GM21737 (cell line): ENCODE data around the gene RTEL1.
"Not testable (repeated sequence)": the region's sequence is repeated elsewhere in the genome, so short reads cannot be mapped to it uniquely, and the experiment has no call there.

Experiments
- ATAC-seq: cut with Tn5 transposase; IDR thresholded peaks from one replicate; pipeline ENCODE4 v1.9.1; 2021; ENCODE audit warnings: mild to moderate bottlenecking, moderate library complexity; ENCODE audit not compliant: unreplicated experiment

Gene RTEL1

DNA sequence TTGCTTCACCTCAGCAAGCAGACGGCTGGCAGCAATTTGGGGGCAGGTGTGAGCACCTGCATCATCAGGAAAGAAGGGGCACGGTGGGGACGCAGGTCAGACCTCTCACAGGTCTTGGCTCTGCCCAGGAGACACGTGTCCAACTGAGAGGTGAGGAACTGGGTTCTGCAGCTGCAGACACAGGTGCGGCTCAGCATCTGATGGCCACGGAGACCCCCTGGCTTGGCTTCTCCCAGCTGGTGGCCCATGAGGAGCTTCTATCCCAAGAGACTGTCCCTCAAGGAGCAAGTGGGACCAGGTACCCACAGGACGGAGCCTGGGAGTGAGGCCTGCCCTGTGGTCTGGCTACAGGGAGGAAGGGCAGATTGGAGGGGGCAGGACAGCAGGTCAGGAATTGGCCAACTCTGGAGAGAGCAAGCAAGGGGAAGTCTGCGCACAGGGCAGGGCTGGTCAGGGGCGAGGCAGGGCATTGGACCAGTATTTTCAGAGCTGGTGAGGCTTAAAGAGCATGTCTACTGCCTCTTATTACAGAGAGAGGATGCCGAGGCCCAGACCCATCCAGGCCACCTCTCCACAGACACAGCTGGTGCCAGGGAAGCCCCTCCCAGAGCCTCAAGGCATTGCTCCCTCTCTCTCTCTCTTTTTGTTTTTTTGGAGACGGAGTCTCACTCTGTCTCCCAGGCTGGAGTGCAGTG, 9.1 kb upstream of the RTEL1 start:
- no peak for ATAC-seq

DNA sequence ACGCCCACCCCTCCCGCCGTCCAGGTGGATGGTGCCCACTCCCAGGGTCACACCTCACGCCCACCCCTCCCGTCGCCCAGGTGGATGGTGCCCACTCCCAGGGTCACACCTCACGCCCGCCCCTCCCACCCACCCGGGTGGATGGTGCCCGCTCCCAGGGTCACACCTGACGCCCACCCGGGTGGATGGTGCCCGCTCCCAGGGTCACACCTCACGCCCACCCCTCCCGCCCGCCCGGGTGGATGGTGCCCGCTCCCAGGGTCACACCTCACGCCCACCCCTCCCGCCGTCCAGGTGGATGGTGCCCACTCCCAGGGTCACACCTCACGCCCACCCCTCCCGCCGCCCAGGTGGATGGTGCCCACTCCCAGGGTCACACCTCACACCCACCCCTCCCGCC, 7.6 kb upstream of the RTEL1 start:
- ATAC-seq = not testable (repeated sequence)

DNA sequence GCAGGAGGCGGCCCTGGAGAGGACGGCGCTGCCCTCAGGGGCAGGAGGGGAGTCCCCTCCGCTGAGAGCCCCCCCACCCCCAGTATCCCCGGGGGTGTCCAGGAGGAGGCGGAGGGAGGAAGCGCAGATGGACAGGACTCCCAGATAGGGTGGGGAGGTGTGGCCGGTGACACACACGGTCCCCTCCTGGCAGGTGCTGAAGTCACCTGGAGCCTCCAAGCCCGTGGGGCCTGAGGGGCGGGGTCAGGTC, 6.2 kb upstream of the RTEL1 start:
- ATAC-seq = no peak

DNA sequence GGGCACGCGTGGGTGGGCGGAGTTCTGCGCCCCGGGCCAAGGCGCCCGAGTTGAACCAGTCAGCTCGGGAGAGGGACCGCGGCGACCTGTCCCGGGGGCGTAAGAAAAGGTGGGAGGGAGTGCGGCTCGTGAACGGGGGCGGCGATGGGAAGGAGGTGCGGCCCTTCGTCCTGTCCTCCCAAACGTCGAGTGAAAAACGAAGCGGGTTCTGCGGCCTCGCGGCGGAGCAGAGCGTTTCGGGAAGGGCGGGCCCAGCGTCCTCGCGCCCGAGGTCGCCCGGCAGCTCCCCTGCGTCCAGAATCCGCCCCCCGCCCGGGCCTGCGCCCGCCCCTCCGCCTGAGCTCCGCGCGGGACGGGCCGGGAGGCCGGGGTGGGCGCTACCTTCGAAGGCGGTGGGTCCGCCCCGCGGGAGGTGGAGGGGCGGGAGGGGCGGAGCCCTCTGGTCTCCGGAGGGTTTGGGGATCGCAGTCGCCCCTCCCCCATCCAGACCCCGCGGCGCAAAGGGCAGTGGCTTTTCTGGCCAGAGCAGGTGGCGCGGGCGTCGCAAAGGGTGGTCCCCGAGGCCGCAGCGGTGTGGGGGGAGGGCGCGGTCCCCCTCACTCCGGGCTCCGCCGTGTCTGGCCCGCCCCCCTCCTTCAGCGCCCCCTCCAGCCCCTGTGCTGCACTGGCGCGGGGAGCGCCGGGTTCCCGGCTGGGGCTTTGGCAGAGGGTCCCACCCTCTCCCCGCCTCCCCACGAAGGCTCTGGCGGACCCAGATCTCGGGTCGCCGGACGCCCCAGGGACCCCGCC, 5.7 kb upstream of the RTEL1 start:
- no peak for ATAC-seq

DNA sequence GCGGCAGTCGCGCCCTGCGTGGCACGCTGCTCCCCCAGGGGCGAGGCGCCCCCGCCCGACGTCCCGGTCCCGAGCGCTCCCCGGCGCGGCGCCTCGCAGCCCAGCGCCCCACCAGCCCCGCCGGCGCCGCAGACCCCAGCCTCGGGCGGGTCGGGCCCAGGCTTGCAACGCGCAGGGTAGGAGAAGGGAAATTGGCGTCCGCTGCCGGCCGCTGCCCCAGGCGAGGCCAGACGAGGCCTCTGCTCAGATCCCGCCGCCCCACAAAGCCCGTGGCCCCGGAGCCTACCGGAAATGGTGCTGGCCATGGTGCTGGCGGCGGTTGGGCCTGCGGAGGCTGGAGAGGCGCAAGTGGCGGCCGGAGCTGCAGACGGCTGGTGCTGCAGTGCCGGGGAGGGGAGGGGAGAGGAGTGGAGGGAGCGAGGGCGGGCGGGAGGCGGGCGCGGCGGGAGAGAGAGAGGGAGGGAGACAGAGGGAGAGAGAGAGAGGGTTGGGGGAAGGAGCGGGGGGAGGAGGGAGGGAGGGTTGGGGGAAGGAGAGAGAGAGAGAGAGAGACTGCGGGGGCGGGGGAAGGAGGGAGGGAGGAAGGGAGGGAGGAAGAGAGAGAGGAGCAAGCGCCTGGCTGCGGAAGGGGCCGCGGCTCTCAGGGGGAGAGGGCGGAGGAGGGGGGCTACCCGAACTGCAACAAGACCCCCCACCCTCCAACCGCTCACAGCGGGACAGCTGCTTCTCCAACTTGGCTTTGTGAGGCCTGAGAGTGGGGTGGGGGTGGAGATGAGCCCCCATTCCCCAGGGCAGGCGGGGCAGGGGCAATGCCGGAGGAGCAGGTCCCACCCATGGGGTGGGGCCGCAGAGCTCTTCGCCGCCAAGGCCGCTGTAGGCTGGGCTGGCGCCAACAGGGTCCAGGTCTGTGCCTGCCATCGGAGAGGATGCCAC, 4.8 kb upstream of the RTEL1 start, which contains the start of gene STMN3:
Gene STMN3 (minus strand): TSS at position 384 of the 933 bp plus-strand sequence. CDS start 79 bp downstream, at position 305.
- ATAC-seq = no peak

DNA sequence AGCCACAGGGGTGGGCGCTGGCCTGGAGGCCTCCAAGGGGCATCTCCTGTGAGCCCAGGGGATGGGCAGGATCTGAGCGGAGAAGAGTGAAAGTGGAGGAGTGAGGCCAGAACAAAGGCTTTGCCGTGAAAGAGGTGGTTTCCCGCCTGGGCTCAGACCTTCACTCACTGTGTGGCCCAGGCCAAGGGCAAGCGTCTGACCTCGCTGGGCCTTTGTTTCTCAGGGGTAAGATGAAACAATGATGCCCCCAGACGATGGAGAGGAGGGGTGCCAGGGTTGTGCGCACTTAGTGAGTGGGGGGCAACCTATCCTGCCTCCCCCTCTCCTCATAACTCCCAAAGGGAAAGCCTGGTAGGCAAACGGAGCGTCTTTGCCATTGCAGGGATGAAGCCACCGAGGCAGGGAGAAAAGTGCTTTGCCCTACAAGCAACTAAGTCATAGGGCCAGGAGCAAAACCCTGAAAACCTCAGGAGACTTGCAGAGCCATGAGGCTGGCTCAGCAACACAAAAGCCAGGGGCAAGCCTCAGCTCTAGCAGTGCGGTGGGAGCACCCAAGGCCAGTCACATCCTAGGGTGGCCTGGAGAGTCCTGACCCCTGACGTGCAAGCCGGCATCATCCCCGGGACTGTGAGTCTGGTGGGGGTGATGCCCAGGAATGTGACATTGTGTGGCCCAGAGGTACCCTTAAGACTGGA, 4.0 kb upstream of the RTEL1 start:
- ATAC-seq = no peak

DNA sequence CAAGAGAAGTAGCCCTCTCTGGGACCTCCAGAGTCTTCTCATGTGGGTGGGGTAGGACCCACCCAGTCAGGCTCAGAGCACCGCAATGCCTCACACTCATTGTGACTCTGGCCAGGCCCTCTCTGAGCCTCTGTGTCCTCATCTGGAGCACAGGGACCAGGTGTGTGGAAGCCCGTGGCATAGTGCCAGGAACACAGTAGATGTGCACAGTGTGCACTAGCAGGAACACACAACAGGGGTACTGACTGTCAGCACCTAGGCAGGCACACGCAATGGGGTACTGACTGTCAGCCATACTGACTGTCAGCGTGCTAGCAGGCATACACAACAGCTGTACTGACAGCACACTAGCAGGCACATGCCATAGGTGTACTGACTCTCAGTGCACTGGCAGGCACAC, 2.9 kb upstream of the RTEL1 start:
- no peak for ATAC-seq

DNA sequence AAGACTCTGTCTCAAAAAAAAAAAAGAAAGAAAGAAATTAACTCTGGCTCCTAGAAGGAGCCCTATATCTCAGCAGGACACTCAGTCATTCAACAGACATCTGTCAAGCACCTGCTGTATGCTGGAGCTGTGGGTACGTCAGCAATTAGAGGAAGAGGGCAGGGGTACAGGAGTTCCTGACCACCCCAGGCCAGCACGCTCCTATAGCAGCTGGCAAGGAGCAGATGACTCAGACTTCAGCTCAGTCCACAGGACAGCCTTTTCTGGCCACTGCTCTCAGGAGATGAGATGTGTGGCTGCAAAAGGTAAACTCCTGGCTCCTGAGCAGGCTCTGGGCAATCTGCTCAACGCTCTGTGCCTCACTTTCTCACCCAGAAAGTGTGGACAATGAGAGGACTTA, 1.7 kb upstream of the RTEL1 start:
- no peak for ATAC-seq

DNA sequence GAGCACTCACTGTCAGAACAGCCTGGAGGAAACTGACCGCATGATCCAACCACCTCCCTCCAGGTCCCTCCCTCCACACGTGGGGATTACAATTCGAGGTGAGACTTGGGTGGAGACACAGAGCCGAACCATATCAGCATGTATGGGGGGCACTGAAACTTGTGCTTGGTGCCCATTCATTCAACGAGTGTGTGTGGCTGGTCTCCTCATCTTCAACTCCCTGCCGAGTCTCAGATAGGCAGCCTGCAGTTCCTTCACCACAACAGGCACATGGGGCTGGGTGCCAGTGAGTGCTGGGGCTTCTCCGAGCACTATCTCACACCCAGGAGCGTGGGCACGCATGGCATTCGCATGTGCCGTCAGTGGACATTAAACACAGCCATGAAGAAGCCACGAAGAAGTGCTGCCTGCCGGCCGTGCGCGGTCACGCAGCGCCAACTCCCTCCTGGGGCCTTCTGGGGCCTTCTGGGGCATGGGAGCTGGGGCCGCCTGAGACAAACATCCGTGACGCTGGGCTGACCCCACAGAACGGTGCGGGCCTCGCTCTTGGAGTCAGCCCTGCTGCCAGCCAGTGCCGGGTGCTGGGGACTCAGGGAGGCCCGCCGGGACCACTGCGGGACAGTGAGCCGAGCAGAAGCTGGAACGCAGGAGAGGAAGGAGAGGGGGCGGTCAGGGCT, 714 bp upstream of the RTEL1 start:
- peak; percentile 4 for ATAC-seq

DNA sequence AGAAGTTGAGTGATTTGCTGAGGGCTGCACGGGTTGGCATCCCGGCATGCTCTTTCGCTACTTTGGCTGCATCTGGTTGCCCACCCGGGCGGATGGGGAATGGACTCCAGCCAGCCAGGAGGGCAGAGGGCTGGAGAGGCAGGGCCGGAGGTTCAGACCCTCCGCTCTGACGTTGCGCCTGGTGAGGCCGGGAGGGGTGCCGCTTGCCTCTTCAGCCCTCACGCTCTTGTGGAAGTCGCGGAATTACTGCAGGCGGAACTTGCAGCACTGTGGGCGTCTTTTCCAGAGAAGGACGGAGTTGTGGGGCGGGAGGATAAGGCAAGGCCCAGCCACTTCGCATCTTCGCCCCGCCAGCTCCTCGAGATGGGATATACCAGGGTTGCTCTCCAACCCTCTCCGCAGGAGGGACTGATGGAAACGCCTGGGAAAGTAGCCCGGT, 656 bp downstream of the RTEL1 start:
- peak; percentile 9 for ATAC-seq

DNA sequence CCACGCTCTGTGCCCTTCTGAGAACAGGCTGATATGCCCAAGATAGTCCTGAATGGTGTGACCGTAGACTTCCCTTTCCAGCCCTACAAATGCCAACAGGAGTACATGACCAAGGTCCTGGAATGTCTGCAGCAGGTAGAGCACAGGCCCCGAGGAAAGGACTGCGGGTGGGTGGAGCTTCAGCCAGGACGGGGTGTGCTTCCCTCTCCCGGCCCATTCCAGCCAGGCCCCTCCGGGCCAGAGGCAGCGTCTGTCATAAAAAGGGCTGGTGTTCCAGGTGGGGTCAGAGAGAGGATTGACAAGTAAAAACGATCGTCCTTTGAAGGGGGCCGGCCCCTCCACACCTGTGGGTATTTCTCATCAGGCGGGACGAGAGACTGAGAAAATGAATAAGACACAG, 1.3 kb downstream of the RTEL1 start:
- no peak for ATAC-seq

DNA sequence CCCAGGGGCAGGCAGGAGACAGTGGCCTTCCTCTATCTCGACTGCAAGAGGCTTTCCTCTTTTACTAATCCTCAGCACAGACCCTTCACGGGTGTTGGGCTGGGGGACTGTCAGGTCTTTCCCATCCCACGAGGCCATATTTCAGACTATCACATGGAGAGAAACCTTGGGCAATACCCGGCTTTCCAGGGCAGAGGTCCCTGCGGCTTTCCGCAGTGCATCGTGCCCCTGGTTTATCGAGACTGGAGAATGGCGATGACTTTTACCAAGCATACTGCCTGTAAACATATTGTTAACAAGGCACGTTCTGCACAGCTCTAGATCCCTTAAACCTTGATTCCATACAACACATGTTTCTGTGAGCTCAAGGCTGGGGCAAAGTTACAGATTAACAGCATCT, 2.1 kb downstream of the RTEL1 start:
- not testable (repeated sequence) for ATAC-seq

DNA sequence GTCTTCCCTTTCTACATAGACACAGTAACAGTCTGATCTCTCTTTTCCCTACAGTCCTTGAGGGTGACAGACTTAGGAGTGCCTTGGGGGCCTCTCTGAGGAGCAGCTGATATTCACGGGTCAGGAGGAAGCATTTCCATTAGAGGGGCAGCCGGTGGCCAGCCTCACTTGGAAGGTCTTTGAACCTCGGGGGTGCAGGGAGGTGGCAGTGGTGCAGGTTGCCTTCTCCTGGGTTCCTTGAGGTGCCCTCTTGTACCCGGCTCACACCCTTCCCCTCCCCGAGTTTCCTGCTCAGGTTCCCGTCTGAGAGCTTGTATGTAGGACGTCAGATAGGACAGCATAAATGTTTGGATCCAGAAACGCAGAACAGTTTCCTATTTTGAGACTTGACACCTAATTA, 2.5 kb downstream of the RTEL1 start:
- ATAC-seq = no peak

DNA sequence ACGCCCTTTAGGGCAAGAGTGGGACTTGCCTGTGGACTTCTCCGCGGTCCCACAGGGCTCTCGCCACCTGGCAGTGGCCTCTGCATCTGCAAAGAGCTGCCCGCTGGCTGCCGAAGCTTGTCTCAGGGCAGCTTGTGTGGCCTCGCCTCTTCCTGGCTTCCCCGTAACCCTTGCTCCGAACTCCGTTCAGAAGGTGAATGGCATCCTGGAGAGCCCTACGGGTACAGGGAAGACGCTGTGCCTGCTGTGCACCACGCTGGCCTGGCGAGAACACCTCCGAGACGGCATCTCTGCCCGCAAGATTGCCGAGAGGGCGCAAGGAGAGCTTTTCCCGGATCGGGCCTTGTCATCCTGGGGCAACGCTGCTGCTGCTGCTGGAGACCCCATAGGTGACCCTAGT, 3.0 kb downstream of the RTEL1 start:
- ATAC-seq = no peak

DNA sequence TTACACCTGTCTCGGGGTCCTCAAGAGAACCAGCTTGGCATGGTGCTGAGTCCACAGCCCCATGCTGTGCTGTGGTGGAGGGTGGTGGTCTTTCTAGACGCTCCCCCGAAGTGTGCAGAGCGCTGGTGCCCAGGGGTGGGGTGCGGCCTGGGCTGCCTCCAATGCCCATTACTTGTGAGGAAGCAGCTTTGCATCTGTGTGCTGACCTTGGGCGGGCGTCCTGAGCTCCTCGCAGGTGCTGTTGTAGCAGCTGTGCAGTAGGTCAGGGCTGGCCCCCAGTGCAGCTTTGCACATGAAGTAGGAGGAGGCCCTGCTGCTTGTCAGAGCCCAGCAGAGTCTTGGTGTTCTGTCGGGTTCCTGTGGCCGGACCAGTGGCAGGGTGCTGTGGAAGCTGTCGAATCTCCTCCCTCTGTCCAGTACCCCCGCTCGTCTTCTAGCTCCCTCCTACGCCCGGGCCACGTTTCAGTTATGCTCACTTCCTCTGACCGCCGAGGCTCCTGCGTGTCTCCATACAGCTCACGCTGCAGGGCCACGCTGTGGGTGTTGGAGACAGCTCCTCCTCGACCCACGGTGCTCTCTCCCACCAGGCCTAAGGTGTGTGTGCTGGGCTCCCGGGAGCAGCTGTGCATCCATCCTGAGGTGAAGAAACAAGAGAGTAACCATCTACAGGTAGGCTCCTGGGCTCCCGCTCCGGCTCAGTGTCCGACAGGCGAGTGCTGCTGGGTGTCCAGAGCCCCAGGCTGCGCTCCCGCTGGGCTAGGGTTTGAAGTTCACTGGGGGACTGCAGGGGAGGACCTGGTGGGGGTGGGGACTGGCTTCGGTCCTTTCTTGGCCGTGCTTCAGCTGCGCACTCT, 4.1 kb downstream of the RTEL1 start:
- no peak for ATAC-seq

DNA sequence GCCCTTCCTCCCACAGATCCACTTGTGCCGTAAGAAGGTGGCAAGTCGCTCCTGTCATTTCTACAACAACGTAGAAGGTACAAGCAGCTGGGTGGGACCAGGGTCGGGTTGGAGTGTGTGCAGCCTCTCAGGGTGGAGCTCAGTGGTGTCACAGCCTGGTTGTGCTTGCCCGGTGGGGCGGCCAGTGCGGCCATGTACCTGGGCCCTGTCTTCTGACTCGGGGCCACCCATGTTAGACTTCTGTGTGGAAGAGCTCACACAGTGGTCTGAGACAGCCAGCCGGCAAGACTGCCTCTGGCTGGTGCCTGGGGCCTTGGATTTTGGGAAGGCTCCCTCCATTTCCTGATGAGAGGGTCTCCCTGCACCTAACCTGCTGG, 4.7 kb downstream of the RTEL1 start:
- ATAC-seq = no peak

DNA sequence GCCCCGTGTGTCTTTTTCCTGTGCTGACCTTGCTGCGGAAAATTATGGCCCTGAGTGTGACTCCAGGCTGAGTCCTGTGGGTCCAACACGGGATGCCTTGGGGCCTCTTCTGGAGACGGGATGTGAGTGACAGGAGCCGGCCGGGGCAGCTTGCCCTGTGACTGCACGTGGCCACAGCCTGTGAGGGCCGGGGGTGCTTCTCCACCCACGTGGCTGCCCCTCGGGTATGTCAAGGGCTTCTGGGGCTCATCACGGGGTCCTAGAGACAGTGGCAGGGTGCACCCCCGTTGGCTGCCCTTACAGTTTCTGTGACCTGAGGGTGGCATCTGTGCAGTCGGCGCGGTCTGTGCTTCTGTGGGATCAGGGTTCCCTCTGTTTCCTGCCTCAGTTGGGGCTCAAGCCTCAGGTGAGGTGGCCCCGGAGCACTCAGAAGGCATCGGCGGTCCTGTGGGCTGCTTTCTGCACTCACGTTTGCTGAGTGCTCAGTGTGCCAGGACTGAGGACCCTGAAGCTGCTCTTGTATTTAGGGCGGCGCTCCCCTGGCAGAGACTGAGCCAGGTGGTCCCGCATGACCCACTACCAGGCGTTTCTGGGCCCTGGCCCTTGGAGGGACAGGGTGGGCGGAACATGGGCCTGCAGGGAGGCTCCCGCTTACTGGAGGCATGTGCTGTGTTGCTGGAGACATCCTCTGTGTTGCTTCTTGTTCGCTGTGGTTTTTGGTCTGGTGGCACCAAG, 5.4 kb downstream of the RTEL1 start:
- ATAC-seq = no peak

DNA sequence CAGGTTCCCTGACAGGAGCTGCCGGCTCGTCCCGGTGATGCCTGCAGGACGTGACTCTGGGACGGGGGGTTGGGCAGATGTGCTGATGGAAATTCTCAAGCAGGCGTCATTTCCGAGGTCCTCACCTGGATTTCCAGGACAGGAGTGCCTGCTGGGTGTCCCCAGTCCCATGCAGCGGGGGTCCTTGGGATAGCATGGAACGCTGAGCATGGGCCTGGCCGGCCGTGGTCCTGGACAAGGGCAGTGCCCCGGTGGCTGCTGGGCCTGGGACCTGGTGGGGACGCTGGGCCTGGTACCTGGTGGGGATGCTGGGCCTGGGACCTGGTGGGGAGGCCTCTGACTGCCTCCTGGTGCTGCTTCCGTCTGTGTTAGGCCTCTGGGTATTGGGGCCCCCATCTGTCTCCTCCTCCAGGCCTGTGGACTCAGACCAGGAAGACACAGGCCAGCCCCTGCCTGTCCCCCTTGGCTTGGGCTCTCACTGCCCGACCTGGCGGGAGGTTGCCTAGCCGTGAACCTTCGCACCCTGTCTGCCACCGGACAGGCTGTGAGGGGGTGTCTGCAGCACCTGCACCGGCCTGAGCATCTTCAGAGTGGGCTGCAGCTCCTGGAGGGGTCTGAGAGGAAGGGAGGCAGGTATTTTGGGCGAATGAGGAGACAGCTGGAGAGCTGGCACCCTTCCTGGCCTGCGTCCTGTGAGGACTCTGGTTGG, 6.2 kb downstream of the RTEL1 start:
- no peak for ATAC-seq
